SK-N-SH treated with all-trans-retinoic acid at 6 μM for 48 hours (cell line): ENCODE results near the gene FOXB1.

Experiments
- ATAC-seq: fragments of 200-7000 bp; cut with Tn5 transposase; 3 replicates; pipeline ENCODE4 v1.9.1; 2020; ENCODE audit warnings: mild to moderate bottlenecking, moderate library complexity
- ARNTL ChIP-seq: fragments of 450-650 bp; formaldehyde crosslinking; IDR thresholded peaks from 2 replicates; pipeline ENCODE4 v1.5.0; 2020; ENCODE audit warnings: low read depth, mild to moderate bottlenecking, moderate library complexity, borderline replicate concordance
- CSDC2 ChIP-seq: fragments of 250-450 bp; sonication (Bioruptor Pico); IDR thresholded peaks from 2 replicates; pipeline ENCODE4 v1.5.0; 2020; ENCODE audit warnings: mild to moderate bottlenecking, moderate library complexity
- ESRRG ChIP-seq: fragments of 250-450 bp; sonication (Bioruptor Pico); IDR thresholded peaks from 2 replicates; pipeline ENCODE4 v1.6.1; 2021; ENCODE audit warnings: mild to moderate bottlenecking
- OSR1 ChIP-seq: fragments of 250-450 bp; sonication (Bioruptor Pico); IDR thresholded peaks from 2 replicates; pipeline ENCODE4 v1.8.0; 2022; ENCODE audit warnings: moderate library complexity, mild to moderate bottlenecking, inconsistent platforms
- PPARA ChIP-seq: fragments of 250-450 bp; sonication (Bioruptor Pico); IDR thresholded peaks from 2 replicates; pipeline ENCODE4 v1.5.0; 2020; ENCODE audit warnings: mild to moderate bottlenecking, borderline replicate concordance
- RARB ChIP-seq: fragments of 250-450 bp; sonication (Bioruptor Pico); IDR thresholded peaks from 2 replicates; pipeline ENCODE4 v1.8.0; 2021; ENCODE audit warnings: mild to moderate bottlenecking, moderate library complexity
- TOX ChIP-seq: fragments of 250-450 bp; sonication (Bioruptor Pico); IDR thresholded peaks from 2 replicates; pipeline ENCODE4 v1.8.0; 2021; ENCODE audit warnings: mild to moderate bottlenecking, moderate library complexity, borderline replicate concordance
- ZC3H10 ChIP-seq: fragments of 250-450 bp; sonication (Bioruptor Pico); IDR thresholded peaks from 2 replicates; pipeline ENCODE4 v1.5.1; 2021; ENCODE audit warnings: mild to moderate bottlenecking, moderate library complexity
- ZFP3 ChIP-seq: fragments of 250-450 bp; sonication (Bioruptor Pico); IDR thresholded peaks from 2 replicates; pipeline ENCODE4 v1.5.0; 2020; ENCODE audit warnings: mild to moderate bottlenecking, moderate library complexity
- ZFP30 ChIP-seq: fragments of 450-650 bp; formaldehyde crosslinking; IDR thresholded peaks from 2 replicates; pipeline ENCODE4 v1.5.0; 2022; ENCODE audit warnings: mild to moderate bottlenecking, moderate library complexity
- ZNF70 ChIP-seq: fragments of 450-650 bp; formaldehyde crosslinking; IDR thresholded peaks from 2 replicates; pipeline ENCODE4 v1.5.0; 2020; ENCODE audit warnings: mild to moderate bottlenecking, moderate library complexity
- ZNF8 ChIP-seq: fragments of 450-650 bp; formaldehyde crosslinking; IDR thresholded peaks from 2 replicates; pipeline ENCODE4 v1.5.0; 2020; ENCODE audit warnings: mild to moderate bottlenecking, moderate library complexity
- TF ChIP-seq, protein P1 (sequence below): fragments of 250-450 bp; sonication (Bioruptor Pico); IDR thresholded peaks from 2 replicates; pipeline ENCODE4 v1.8.0; 2020; ENCODE audit warnings: mild to moderate bottlenecking, moderate library complexity, borderline replicate concordance
- TF ChIP-seq, protein P2 (sequence below): fragments of 250-450 bp; sonication (Bioruptor Pico); IDR thresholded peaks from 2 replicates; pipeline ENCODE4 v1.5.1; 2021; ENCODE audit warnings: mild to moderate bottlenecking, moderate library complexity
- TF ChIP-seq, protein P3 (sequence below): fragments of 250-450 bp; sonication (Bioruptor Pico); IDR thresholded peaks from 2 replicates; pipeline ENCODE4 v1.5.0; 2020; ENCODE audit warnings: mild to moderate bottlenecking, moderate library complexity
- TF ChIP-seq, protein P4 (sequence below): fragments of 250-450 bp; sonication (Bioruptor Pico); IDR thresholded peaks from 2 replicates; pipeline ENCODE4 v1.8.0; 2021; ENCODE audit warnings: low read depth, mild to moderate bottlenecking, moderate library complexity, borderline replicate concordance

FOXB1 gene

DNA sequence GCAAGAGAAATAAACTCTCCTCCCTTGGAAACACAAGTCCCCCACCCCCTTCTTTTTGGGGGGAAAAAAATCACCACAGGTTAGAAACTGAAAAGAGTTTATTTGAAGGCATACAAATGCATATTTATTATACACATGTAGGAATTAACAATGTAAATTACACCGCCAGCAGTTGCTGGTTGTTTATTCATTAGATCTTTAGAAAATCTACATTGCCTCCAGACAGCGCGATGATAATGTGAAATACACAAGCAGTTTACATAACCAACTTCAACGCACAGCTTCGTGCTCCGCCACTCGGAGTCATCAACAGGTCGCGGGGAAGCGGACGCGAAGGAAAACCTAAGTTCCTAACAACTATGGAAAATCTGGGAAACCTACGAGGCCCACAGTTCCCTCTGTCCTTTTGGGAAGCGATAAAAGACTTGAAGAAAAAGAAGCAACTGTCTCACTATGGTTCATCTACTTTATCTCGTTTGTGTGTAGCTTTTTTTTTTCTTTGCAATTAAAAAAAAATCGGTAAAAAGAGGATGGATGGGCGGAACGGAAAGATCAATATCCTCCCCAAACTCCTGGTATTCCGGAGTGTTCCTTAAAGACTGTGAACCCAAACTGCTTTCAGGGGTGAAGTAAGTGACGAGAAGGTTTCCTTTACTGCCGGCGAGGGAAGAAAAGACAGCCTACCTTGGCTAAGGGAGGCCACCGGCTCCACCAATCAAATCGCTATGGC, 8.4 kb upstream of the FOXB1 start:
- no peak for ATAC-seq
- TF ChIP-seq PPARA (CRISPR knock-in tag), result no peak
- TF ChIP-seq, protein P1, sequence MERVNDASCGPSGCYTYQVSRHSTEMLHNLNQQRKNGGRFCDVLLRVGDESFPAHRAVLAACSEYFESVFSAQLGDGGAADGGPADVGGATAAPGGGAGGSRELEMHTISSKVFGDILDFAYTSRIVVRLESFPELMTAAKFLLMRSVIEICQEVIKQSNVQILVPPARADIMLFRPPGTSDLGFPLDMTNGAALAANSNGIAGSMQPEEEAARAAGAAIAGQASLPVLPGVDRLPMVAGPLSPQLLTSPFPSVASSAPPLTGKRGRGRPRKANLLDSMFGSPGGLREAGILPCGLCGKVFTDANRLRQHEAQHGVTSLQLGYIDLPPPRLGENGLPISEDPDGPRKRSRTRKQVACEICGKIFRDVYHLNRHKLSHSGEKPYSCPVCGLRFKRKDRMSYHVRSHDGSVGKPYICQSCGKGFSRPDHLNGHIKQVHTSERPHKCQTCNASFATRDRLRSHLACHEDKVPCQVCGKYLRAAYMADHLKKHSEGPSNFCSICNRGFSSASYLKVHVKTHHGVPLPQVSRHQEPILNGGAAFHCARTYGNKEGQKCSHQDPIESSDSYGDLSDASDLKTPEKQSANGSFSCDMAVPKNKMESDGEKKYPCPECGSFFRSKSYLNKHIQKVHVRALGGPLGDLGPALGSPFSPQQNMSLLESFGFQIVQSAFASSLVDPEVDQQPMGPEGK (CRISPR knock-in tag), result no peak
- no peak for TF ChIP-seq ZFP30 (CRISPR knock-in tag)

DNA sequence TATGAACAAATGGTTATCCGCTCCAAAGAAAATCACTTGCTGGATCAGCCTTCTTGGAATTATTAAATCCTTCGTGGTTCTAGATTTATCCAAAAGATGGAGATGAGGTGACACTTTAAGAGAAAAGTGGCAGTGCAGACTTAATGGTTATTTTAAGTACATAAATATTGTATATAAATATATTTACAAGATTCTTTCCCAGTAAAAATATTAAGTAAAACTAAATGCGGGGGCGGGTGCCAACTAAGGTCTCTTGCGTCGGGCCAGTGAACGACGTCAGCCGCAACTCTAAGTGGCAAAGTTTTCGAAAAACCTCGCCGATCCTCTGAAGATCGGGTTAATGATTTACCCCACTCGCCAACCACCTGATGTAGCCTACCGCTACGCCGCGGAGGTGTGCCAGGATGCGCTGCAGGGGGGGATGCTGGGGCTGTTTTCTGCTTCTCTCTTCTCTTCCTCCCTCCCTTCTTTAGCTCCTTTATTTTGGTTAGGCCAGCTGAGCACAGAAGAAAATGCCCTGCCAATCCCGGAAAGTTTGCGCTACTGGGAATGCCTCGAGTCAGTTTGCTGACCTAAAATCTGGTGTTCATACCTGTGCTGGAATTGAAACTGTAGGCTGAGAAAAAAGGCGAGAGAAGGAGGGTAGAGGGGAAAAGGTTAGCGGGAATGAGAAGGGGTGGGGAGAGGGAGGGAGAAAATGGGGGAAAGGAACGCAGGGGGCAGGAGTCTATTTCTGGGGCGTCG, 7.6 kb upstream of the FOXB1 start:
- no peak for TF ChIP-seq ESRRG
- no peak for TF ChIP-seq ZNF70 (CRISPR knock-in tag)
- no peak for TF ChIP-seq ZC3H10 (CRISPR knock-in tag)
- TF ChIP-seq, protein P2, sequence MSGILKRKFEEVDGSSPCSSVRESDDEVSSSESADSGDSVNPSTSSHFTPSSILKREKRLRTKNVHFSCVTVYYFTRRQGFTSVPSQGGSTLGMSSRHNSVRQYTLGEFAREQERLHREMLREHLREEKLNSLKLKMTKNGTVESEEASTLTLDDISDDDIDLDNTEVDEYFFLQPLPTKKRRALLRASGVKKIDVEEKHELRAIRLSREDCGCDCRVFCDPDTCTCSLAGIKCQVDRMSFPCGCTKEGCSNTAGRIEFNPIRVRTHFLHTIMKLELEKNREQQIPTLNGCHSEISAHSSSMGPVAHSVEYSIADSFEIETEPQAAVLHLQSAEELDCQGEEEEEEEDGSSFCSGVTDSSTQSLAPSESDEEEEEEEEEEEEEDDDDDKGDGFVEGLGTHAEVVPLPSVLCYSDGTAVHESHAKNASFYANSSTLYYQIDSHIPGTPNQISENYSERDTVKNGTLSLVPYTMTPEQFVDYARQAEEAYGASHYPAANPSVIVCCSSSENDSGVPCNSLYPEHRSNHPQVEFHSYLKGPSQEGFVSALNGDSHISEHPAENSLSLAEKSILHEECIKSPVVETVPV (CRISPR knock-in tag), result no peak
- no peak for TF ChIP-seq ZFP3 (CRISPR knock-in tag)
- no peak for TF ChIP-seq CSDC2 (CRISPR knock-in tag)
- TF ChIP-seq ARNTL (CRISPR knock-in tag), result no peak
- TF ChIP-seq, protein P3, sequence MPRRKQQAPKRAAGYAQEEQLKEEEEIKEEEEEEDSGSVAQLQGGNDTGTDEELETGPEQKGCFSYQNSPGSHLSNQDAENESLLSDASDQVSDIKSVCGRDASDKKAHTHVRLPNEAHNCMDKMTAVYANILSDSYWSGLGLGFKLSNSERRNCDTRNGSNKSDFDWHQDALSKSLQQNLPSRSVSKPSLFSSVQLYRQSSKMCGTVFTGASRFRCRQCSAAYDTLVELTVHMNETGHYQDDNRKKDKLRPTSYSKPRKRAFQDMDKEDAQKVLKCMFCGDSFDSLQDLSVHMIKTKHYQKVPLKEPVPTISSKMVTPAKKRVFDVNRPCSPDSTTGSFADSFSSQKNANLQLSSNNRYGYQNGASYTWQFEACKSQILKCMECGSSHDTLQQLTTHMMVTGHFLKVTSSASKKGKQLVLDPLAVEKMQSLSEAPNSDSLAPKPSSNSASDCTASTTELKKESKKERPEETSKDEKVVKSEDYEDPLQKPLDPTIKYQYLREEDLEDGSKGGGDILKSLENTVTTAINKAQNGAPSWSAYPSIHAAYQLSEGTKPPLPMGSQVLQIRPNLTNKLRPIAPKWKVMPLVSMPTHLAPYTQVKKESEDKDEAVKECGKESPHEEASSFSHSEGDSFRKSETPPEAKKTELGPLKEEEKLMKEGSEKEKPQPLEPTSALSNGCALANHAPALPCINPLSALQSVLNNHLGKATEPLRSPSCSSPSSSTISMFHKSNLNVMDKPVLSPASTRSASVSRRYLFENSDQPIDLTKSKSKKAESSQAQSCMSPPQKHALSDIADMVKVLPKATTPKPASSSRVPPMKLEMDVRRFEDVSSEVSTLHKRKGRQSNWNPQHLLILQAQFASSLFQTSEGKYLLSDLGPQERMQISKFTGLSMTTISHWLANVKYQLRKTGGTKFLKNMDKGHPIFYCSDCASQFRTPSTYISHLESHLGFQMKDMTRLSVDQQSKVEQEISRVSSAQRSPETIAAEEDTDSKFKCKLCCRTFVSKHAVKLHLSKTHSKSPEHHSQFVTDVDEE, result no peak
- TF ChIP-seq ZFP30 (CRISPR knock-in tag), result no peak
- TF ChIP-seq RARB (CRISPR knock-in tag), result no peak
- ATAC-seq, result no peak

DNA sequence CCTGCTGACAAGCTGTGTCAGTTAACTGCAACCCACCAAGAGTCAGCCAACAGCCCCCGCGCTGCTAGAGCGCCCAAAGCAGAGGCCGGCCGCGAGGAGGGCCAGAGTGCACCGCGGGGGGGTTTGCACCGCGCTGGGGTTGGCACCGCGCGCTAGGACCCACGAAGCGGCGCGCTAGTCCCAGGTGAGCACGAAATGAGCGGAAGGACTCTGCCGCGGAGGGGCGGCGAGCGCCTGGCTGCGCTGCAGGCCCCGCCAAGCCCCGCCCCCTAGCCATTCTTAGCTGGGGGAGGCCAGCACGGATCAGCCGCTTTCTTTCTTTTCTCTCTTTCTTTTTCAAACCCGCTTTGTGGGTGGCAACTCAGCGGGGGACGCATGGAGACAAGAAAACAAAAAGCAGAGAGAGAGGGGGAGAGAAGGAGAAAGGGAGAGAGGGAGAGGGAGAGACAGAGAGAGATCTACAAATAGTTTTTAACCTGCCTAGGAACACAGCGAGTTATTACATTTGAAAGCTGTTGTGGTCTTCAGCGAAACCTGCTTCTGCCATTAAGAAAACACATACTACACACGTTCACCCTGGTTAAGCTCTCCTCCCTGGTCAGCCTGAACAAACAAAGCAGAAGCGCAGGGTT, 6.9 kb upstream of the FOXB1 start:
- TF ChIP-seq TOX, result no peak
- TF ChIP-seq, protein P4, sequence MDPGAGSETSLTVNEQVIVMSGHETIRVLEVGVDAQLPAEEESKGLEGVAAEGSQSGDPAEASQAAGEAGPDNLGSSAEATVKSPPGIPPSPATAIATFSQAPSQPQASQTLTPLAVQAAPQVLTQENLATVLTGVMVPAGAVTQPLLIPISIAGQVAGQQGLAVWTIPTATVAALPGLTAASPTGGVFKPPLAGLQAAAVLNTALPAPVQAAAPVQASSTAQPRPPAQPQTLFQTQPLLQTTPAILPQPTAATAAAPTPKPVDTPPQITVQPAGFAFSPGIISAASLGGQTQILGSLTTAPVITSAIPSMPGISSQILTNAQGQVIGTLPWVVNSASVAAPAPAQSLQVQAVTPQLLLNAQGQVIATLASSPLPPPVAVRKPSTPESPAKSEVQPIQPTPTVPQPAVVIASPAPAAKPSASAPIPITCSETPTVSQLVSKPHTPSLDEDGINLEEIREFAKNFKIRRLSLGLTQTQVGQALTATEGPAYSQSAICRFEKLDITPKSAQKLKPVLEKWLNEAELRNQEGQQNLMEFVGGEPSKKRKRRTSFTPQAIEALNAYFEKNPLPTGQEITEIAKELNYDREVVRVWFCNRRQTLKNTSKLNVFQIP (CRISPR knock-in tag), result no peak
- ATAC-seq, result no peak

DNA sequence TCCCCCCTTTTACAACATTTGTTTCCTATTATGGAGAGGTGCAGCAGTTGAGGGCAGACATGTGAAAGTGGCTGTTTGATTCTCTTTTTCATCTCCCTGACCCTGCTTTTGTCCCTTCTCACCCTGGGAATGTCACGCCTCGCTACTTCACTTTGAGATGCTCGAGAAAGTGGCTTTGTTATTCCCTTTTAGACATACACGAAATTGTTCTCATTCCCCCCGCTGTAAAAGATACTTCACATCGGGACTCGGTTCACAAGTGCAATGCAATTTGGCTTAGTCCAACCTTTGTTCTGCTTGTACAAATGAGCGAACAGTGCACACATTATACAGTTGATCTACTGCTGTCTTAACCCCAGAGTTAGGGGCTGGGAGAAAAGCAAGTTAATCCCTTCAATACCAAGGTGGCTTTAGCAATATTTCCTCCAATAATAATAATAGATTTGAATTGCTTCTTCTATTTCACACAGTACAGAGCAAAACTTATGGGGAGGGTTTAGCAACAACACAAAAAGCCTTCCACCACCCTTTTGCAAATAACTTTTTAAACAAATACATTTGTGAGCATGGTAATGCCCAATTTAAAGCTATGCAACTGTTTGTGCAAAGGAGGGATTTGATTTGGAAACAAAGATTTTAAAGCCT, 5.7 kb upstream of the FOXB1 start:
- no peak for ATAC-seq
- TF ChIP-seq PPARA (CRISPR knock-in tag) (no peak), ZNF8 (CRISPR knock-in tag) (no peak), CSDC2 (CRISPR knock-in tag) (no peak), OSR1 (CRISPR knock-in tag) (no peak)
